Effector memory CD4-positive, alpha-beta T cell (primary cell): ENCODE data around the gene COL1A1.

Experiments
- DNase-seq, 3 donors: peaks; one replicate each; pipeline ENCODE4 v3.0.0-alpha.2; 2020
- H3K27ac ChIP-seq: 2 replicates; pipeline ENCODE4 v1.7.0; 2013; ENCODE audit warnings: mild to moderate bottlenecking, low read length, moderate library complexity; ENCODE audit not compliant: insufficient read depth, poor library complexity, severe bottlenecking
- H3K27me3 ChIP-seq: replicated peaks from 2 replicates; pipeline ENCODE4 v1.7.0; 2013; ENCODE audit warnings: mild to moderate bottlenecking, low read length; ENCODE audit not compliant: insufficient read depth, control insufficient read depth, poor library complexity, severe bottlenecking
- H3K36me3 ChIP-seq: 2 replicates; pipeline ENCODE4 v1.7.0; 2013; ENCODE audit warnings: mild to moderate bottlenecking, low read length, moderate library complexity; ENCODE audit not compliant: control insufficient read depth, insufficient read depth
- H3K4me1 ChIP-seq: 2 replicates; pipeline ENCODE4 v1.7.0; 2013; ENCODE audit warnings: low read length, mild to moderate bottlenecking; ENCODE audit not compliant: control insufficient read depth, insufficient read depth, poor library complexity, severe bottlenecking
- H3K4me3 ChIP-seq: 2 replicates; pipeline ENCODE4 v1.7.0; 2013; ENCODE audit warnings: low read length, low read depth, mild to moderate bottlenecking; ENCODE audit not compliant: insufficient read depth, poor library complexity, severe bottlenecking
- H3K9me3 ChIP-seq: 2 replicates; pipeline ENCODE4 v1.7.0; 2013; ENCODE audit warnings: mild to moderate bottlenecking, low read length, moderate library complexity; ENCODE audit not compliant: control insufficient read depth

The COL1A1 gene

GRCh38 chr17:50152736-50153135, 48.7 kb downstream of the COL1A1 start:
- Histone ChIP-seq H3K9me3 (no peaks in the 10 kb centered on the region), H3K4me3 (no peak overlapping the region), H3K27me3 (no peaks in the 10 kb centered on the region), H3K4me1 (peaks cover 26% of the 10 kb centered on the region), H3K36me3 (no peaks in the 10 kb centered on the region), H3K27ac (peak overlapping the region; percentile 47)
- DNase-seq: no peak

- no peaks in the 10 kb centered on the region for H3K27me3 ChIP-seq
- peaks cover 31% of the 10 kb centered on the region for H3K4me1 ChIP-seq
- H3K9me3 ChIP-seq: no peaks in the 10 kb centered on the region
- DNase-seq: no peak
- peak overlapping the region; percentile 46 for H3K4me3 ChIP-seq
- H3K27ac ChIP-seq: peak overlapping the region; percentile 47
- no peaks in the 10 kb centered on the region for H3K36me3 ChIP-seq
Observed at GRCh38 chr17:50151937-50152547, 49.4 kb downstream of the COL1A1 start.

- peak; percentile 76 to 83 (median 76) for DNase-seq
- Histone ChIP-seq H3K36me3 (no peaks in the 10 kb centered on the region), H3K9me3 (no peaks in the 10 kb centered on the region), H3K4me1 (peaks cover 38% of the 10 kb centered on the region), H3K4me3 (peak overlapping the region; percentile 46), H3K27me3 (no peaks in the 10 kb centered on the region), H3K27ac (peak overlapping the region; percentile 86)
Observed at GRCh38 chr17:50151041-50151936, 50.1 kb downstream of the COL1A1 start.

- H3K4me1 ChIP-seq: peaks cover 46% of the 10 kb centered on the region
Observed at GRCh38 chr17:50150354-50151040, 50.9 kb downstream of the COL1A1 start, which contains the start of gene PPP1R9B. Gene PPP1R9B (minus strand): TSS chr17:50150677. CDS start chr17:50150513, 164 bp downstream.

GRCh38 chr17:50149417-50150353, 51.7 kb downstream of the COL1A1 start:
- Histone ChIP-seq H3K9me3 (no peaks in the 10 kb centered on the region), H3K27me3 (no peaks in the 10 kb centered on the region), H3K4me1 (peaks cover 54% of the 10 kb centered on the region), H3K27ac (peak overlapping the region; percentile 86), H3K4me3 (peak overlapping the region; percentile 86), H3K36me3 (peaks cover 9% of the 10 kb centered on the region)
- DNase-seq: peak in 2 of 3 donors; percentile 44 to 45

More at GRCh38 chr17:50150354-50151040, 50.9 kb downstream of the COL1A1 start, which contains the start of gene PPP1R9B:
- Histone ChIP-seq H3K27ac (peak within 1 kb of the TSS; percentile 86), H3K4me3 (peak within 1 kb of the TSS; percentile 86), H3K9me3 (no peaks in the 10 kb centered on the region), H3K27me3 (no peaks in the 10 kb centered on the region), H3K36me3 (peaks cover 1% of the 10 kb centered on the region)
- DNase-seq: no peak

- Histone ChIP-seq H3K36me3 (peaks cover 16% of the 10 kb centered on the region), H3K27me3 (no peaks in the 10 kb centered on the region), H3K9me3 (no peaks in the 10 kb centered on the region), H3K4me3 (peak overlapping the region; percentile 86), H3K27ac (peak overlapping the region; percentile 86), H3K4me1 (peaks cover 59% of the 10 kb centered on the region)
- no peak for DNase-seq
Observed at GRCh38 chr17:50149091-50149416, 52.4 kb downstream of the COL1A1 start.

- H3K9me3 ChIP-seq: no peaks in the 10 kb centered on the region
- H3K27me3 ChIP-seq: no peaks in the 10 kb centered on the region
- H3K4me3 ChIP-seq: peak overlapping the region; percentile 86
- DNase-seq: peak; percentile 63 to 76 (median 70)
- H3K27ac ChIP-seq: peak overlapping the region; percentile 86
- peaks cover 22% of the 10 kb centered on the region for H3K36me3 ChIP-seq
- H3K4me1 ChIP-seq: peaks cover 62% of the 10 kb centered on the region
Observed at GRCh38 chr17:50148226-50149090, 53.0 kb downstream of the COL1A1 start.

- DNase-seq: no peak
- Histone ChIP-seq H3K36me3 (peaks cover 26% of the 10 kb centered on the region), H3K4me1 (peaks cover 68% of the 10 kb centered on the region), H3K4me3 (peak overlapping the region; percentile 86), H3K27me3 (no peaks in the 10 kb centered on the region), H3K9me3 (no peaks in the 10 kb centered on the region), H3K27ac (peak overlapping the region; percentile 86)
Observed at GRCh38 chr17:50147841-50148225, 53.6 kb downstream of the COL1A1 start.
